HG03442 (cell line): Measurements from ENCODE around the gene MYOM3.
"Not testable (repeated sequence)": the region's sequence is repeated elsewhere in the genome, so short reads cannot be mapped to it uniquely, and the experiment has no call there.

Source experiments
- ATAC-seq: cut with Tn5 transposase; IDR thresholded peaks from one replicate; pipeline ENCODE4 v1.9.1; 2021; ENCODE audit warnings: mild to moderate bottlenecking, moderate library complexity; ENCODE audit not compliant: unreplicated experiment

The MYOM3 gene

GRCh38 chr1:24077278-24077978 is 34.5 kb downstream of the MYOM3 start:
- no peak for ATAC-seq

- ATAC-seq = no peak
These were observed 36.0 kb downstream of the MYOM3 start for GRCh38 chr1:24075946-24076345.

- no peak for ATAC-seq
These were observed 36.4 kb downstream of the MYOM3 start for GRCh38 chr1:24075590-24075854.

- no peak for ATAC-seq
These were observed 36.9 kb downstream of the MYOM3 start for GRCh38 chr1:24074817-24075589.

GRCh38 chr1:24074196-24074595 is 37.7 kb downstream of the MYOM3 start:
- no peak for ATAC-seq

- ATAC-seq = no peak
These were observed 40.0 kb downstream of the MYOM3 start for GRCh38 chr1:24071941-24072340.

GRCh38 chr1:24070821-24071393 is 41.0 kb downstream of the MYOM3 start:
- no peak for ATAC-seq

- no peak for ATAC-seq
These were observed 42.1 kb downstream of the MYOM3 start for GRCh38 chr1:24069817-24070216.

- no peak for ATAC-seq
These were observed 44.0 kb downstream of the MYOM3 start for GRCh38 chr1:24067978-24068377.

GRCh38 chr1:24065304-24065703 is 46.6 kb downstream of the MYOM3 start:
- ATAC-seq = no peak

- no peak for ATAC-seq
These were observed 49.7 kb downstream of the MYOM3 start for GRCh38 chr1:24062221-24062620.

- no peak for ATAC-seq
These were observed 51.5 kb downstream of the MYOM3 start for GRCh38 chr1:24060482-24060881.

- ATAC-seq = no peak
These were observed 53.1 kb downstream of the MYOM3 start for GRCh38 chr1:24058671-24059455.

GRCh38 chr1:24057171-24057570 is 54.8 kb downstream of the MYOM3 start:
- no peak for ATAC-seq

GRCh38 chr1:24055681-24056080 is 56.3 kb downstream of the MYOM3 start:
- no peak for ATAC-seq

GRCh38 chr1:24052220-24052619 is 59.7 kb downstream of the MYOM3 start:
- no peak for ATAC-seq

GRCh38 chr1:24051206-24051945 is 60.6 kb downstream of the MYOM3 start:
- ATAC-seq = no peak

GRCh38 chr1:24049733-24050132 is 62.2 kb downstream of the MYOM3 start:
- no peak for ATAC-seq

- not testable (repeated sequence) for ATAC-seq
These were observed 63.0 kb downstream of the MYOM3 start for GRCh38 chr1:24048894-24049293.

- ATAC-seq = no peak
These were observed 63.6 kb downstream of the MYOM3 start for GRCh38 chr1:24048205-24048869.
